ENCODE results near the gene ATRIP.

ATRIP gene

DNA sequence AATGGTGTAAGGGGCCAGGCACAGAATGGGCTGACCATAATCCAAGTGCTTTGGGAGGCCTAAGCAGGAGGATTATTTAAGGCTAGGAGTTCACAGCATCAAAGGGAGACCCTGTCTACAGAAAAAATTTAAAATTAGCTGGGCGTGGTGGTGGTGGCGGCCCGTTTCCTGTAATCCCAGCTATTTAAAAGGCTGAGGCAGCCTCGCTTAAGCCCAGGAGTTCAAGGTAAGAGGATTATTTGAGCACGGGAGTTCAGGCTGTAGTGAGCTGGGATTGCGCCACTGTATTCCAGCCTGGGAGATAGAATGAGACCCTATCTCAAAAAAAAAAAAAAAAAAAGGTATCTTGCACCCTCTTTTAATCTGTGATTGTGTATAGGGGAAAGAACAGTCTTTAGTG, 4.6 kb upstream of the ATRIP start:
- TF ChIP-seq EZH2phosphoT487 (IDR thresholded peaks at IDR 0.05; ENCODE audit: low read depth) = no peak
- TF ChIP-seq, protein P1, sequence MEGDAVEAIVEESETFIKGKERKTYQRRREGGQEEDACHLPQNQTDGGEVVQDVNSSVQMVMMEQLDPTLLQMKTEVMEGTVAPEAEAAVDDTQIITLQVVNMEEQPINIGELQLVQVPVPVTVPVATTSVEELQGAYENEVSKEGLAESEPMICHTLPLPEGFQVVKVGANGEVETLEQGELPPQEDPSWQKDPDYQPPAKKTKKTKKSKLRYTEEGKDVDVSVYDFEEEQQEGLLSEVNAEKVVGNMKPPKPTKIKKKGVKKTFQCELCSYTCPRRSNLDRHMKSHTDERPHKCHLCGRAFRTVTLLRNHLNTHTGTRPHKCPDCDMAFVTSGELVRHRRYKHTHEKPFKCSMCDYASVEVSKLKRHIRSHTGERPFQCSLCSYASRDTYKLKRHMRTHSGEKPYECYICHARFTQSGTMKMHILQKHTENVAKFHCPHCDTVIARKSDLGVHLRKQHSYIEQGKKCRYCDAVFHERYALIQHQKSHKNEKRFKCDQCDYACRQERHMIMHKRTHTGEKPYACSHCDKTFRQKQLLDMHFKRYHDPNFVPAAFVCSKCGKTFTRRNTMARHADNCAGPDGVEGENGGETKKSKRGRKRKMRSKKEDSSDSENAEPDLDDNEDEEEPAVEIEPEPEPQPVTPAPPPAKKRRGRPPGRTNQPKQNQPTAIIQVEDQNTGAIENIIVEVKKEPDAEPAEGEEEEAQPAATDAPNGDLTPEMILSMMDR (IDR thresholded peaks at IDR 0.05; ENCODE audit: low read depth, low read length) = no peak
- peaks cover 17% of the 10 kb centered on the region for H3K36me3 ChIP-seq (replicated peaks; ENCODE audit: low read depth, low read length)
- peaks cover 4% of the 10 kb centered on the region; the same call in 1 of the 2 replicates for H4K20me1 ChIP-seq (ENCODE audit: insufficient read depth, low read length)
- no peak overlapping the region for H3K27ac ChIP-seq (ENCODE audit: low read length)
- peaks cover 34% of the 10 kb centered on the region for H3K4me1 ChIP-seq (ENCODE audit: low read length)
- H2AFZ ChIP-seq (ENCODE audit: low read depth, low read length) = no peak overlapping the region
- H3K4me2 ChIP-seq (ENCODE audit: low read length) = peak overlapping the region; percentile 70
- H3K79me2 ChIP-seq (ENCODE audit: low read length) = peaks cover 65% of the 10 kb centered on the region
- H3K4me3 ChIP-seq (ENCODE audit: low read length) = peak overlapping the region; percentile 91
- H3K9me3 ChIP-seq (ENCODE audit: insufficient read depth, low read length) = no peaks in the 10 kb centered on the region
- H3K27me3 ChIP-seq (ENCODE audit: low read depth, low read length) = no peaks in the 10 kb centered on the region
- no peak overlapping the region; the same call in 1 of the 2 replicates for H3K9ac ChIP-seq (ENCODE audit: low read length)

GRCh38 chr3:48445277-48445882, 1.2 kb upstream of the ATRIP start:
- peak overlapping the region; percentile 79 for H3K4me2 ChIP-seq (ENCODE audit: low read length)
- TF ChIP-seq, protein P1 (IDR thresholded peaks at IDR 0.05; ENCODE audit: low read depth, low read length) = no peak
- no peak for TF ChIP-seq EZH2phosphoT487 (IDR thresholded peaks at IDR 0.05; ENCODE audit: low read depth)
- H3K4me1 ChIP-seq (ENCODE audit: low read length) = peaks cover 24% of the 10 kb centered on the region
- H3K9ac ChIP-seq (ENCODE audit: low read length) = no peak overlapping the region
- peaks cover 63% of the 10 kb centered on the region for H3K79me2 ChIP-seq (ENCODE audit: low read length)
- peaks cover 4% of the 10 kb centered on the region; the same call in 1 of the 2 replicates for H4K20me1 ChIP-seq (ENCODE audit: insufficient read depth, low read length)
- H3K36me3 ChIP-seq (replicated peaks; ENCODE audit: low read depth, low read length) = peaks cover 22% of the 10 kb centered on the region
- no peaks in the 10 kb centered on the region for H3K27me3 ChIP-seq (ENCODE audit: low read depth, low read length)
- H3K9me3 ChIP-seq (ENCODE audit: insufficient read depth, low read length) = no peaks in the 10 kb centered on the region
- H3K4me3 ChIP-seq (ENCODE audit: low read length) = peak overlapping the region; percentile 89
- H3K27ac ChIP-seq (ENCODE audit: low read length) = no peak overlapping the region
- no peak overlapping the region for H2AFZ ChIP-seq (ENCODE audit: low read depth, low read length)

DNA sequence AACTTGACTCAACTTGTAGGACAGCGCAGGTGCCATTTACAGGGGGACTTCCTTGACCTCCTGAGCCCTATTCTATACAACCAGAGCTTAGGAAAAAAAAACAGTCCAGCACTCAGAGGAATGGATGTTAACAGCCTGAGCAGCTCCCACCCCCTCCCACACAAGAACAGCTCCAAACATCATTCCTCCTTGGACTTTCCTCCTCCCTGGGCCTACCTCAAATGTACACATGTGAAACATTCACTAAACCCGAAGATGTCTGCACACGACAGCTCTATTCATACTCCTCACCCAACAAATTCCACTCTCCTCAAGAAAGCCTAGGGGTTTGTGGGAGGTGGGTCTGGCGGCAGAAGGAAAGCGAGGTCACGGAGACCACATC, 503 bp upstream of the ATRIP start:
- H3K36me3 ChIP-seq (replicated peaks; ENCODE audit: low read depth, low read length) = peaks cover 22% of the 10 kb centered on the region
- peaks cover 4% of the 10 kb centered on the region; the same call in 1 of the 2 replicates for H4K20me1 ChIP-seq (ENCODE audit: insufficient read depth, low read length)
- H2AFZ ChIP-seq (ENCODE audit: low read depth, low read length) = peak overlapping the region; percentile 81
- no peak for TF ChIP-seq EZH2phosphoT487 (IDR thresholded peaks at IDR 0.05; ENCODE audit: low read depth)
- TF ChIP-seq, protein P1 (IDR thresholded peaks at IDR 0.05; ENCODE audit: low read depth, low read length) = no peak
- H3K9me3 ChIP-seq (ENCODE audit: insufficient read depth, low read length) = no peaks in the 10 kb centered on the region
- H3K27me3 ChIP-seq (ENCODE audit: low read depth, low read length) = no peaks in the 10 kb centered on the region
- H3K79me2 ChIP-seq (ENCODE audit: low read length) = peaks cover 56% of the 10 kb centered on the region
- H3K4me2 ChIP-seq (ENCODE audit: low read length) = peak overlapping the region; percentile 79
- peaks cover 24% of the 10 kb centered on the region for H3K4me1 ChIP-seq (ENCODE audit: low read length)
- H3K9ac ChIP-seq (ENCODE audit: low read length) = peak overlapping the region; percentile 76
- peak overlapping the region; percentile 89 for H3K4me3 ChIP-seq (ENCODE audit: low read length)
- no peak overlapping the region for H3K27ac ChIP-seq (ENCODE audit: low read length)

GRCh38 chr3:48451270-48451669, 4.7 kb downstream of the ATRIP start:
- no peak overlapping the region for H3K27ac ChIP-seq (ENCODE audit: low read length)
- H3K4me3 ChIP-seq (ENCODE audit: low read length) = no peak overlapping the region
- no peaks in the 10 kb centered on the region for H3K9me3 ChIP-seq (ENCODE audit: insufficient read depth, low read length)
- peaks cover 32% of the 10 kb centered on the region for H3K36me3 ChIP-seq (replicated peaks; ENCODE audit: low read depth, low read length)
- no peaks in the 10 kb centered on the region for H4K20me1 ChIP-seq (ENCODE audit: insufficient read depth, low read length)
- H3K79me2 ChIP-seq (ENCODE audit: low read length) = peaks cover 24% of the 10 kb centered on the region
- no peak overlapping the region for H3K9ac ChIP-seq (ENCODE audit: low read length)
- H2AFZ ChIP-seq (ENCODE audit: low read depth, low read length) = no peak overlapping the region
- H3K4me1 ChIP-seq (ENCODE audit: low read length) = peaks cover 8% of the 10 kb centered on the region
- no peak for TF ChIP-seq EZH2phosphoT487 (IDR thresholded peaks at IDR 0.05; ENCODE audit: low read depth)
- TF ChIP-seq, protein P1 (IDR thresholded peaks at IDR 0.05; ENCODE audit: low read depth, low read length) = no peak
- no peak overlapping the region for H3K4me2 ChIP-seq (ENCODE audit: low read length)
- no peaks in the 10 kb centered on the region for H3K27me3 ChIP-seq (ENCODE audit: low read depth, low read length)

Data from OCI-LY3 (cell line).